ENCODE measurements around the gene ABLIM2.

The ABLIM2 gene

GRCh38 chr4:8119877-8120276 is 38.7 kb downstream of the ABLIM2 start:
- TF ChIP-seq PATZ1 (CRISPR knock-in tag; IDR thresholded peaks at IDR 0.05; ENCODE audit: borderline replicate concordance): no peak
- TF ChIP-seq PPARA (CRISPR knock-in tag; IDR thresholded peaks at IDR 0.05; ENCODE audit: borderline replicate concordance): no peak
- no peak for TF ChIP-seq ZC3H10 (CRISPR knock-in tag; IDR thresholded peaks at IDR 0.05)
- no peak for TF ChIP-seq CREB5 (CRISPR knock-in tag; IDR thresholded peaks at IDR 0.05; ENCODE audit: low read depth)
- no peak for TF ChIP-seq POU6F1 (CRISPR knock-in tag; IDR thresholded peaks at IDR 0.05; ENCODE audit: borderline replicate concordance, low read depth)
- no peak for TF ChIP-seq CSDC2 (CRISPR knock-in tag; IDR thresholded peaks at IDR 0.05)
- no peak for TF ChIP-seq GLIS3 (CRISPR knock-in tag; IDR thresholded peaks at IDR 0.05)

GRCh38 chr4:8118531-8118930 is 40.1 kb downstream of the ABLIM2 start:
- TF ChIP-seq PATZ1 (CRISPR knock-in tag; IDR thresholded peaks at IDR 0.05; ENCODE audit: borderline replicate concordance): no peak
- TF ChIP-seq CSDC2 (CRISPR knock-in tag; IDR thresholded peaks at IDR 0.05): no peak
- TF ChIP-seq ZNF565 (CRISPR knock-in tag; conservative IDR thresholded peaks at IDR 0.05; ENCODE audit: low read depth): no peak
- TF ChIP-seq CREB5 (CRISPR knock-in tag; IDR thresholded peaks at IDR 0.05; ENCODE audit: low read depth): no peak
- TF ChIP-seq OSR1 (CRISPR knock-in tag; IDR thresholded peaks at IDR 0.05): no peak
- TF ChIP-seq TOX (CRISPR knock-in tag; IDR thresholded peaks at IDR 0.05; ENCODE audit: borderline replicate concordance): no peak
- no peak for TF ChIP-seq ZC3H10 (CRISPR knock-in tag; IDR thresholded peaks at IDR 0.05)
- TF ChIP-seq ESRRG (CRISPR knock-in tag; IDR thresholded peaks at IDR 0.05): no peak
- TF ChIP-seq SNAI2 (CRISPR knock-in tag; IDR thresholded peaks at IDR 0.05): no peak
- TF ChIP-seq BACH2 (CRISPR knock-in tag; IDR thresholded peaks at IDR 0.05; ENCODE audit: borderline replicate concordance): no peak
- TF ChIP-seq ZNF70 (CRISPR knock-in tag; IDR thresholded peaks at IDR 0.05): no peak
- no peak for TF ChIP-seq ZFP30 (CRISPR knock-in tag; IDR thresholded peaks at IDR 0.05)
- TF ChIP-seq ISL1 (CRISPR knock-in tag; IDR thresholded peaks at IDR 0.05): no peak
- no peak for TF ChIP-seq ZFP3 (CRISPR knock-in tag; IDR thresholded peaks at IDR 0.05)
- no peak for TF ChIP-seq GLIS3 (CRISPR knock-in tag; IDR thresholded peaks at IDR 0.05)
- ATAC-seq: no peak

More at GRCh38 chr4:8119877-8120276, 38.7 kb downstream of the ABLIM2 start:
- no peak for ATAC-seq

DNA sequence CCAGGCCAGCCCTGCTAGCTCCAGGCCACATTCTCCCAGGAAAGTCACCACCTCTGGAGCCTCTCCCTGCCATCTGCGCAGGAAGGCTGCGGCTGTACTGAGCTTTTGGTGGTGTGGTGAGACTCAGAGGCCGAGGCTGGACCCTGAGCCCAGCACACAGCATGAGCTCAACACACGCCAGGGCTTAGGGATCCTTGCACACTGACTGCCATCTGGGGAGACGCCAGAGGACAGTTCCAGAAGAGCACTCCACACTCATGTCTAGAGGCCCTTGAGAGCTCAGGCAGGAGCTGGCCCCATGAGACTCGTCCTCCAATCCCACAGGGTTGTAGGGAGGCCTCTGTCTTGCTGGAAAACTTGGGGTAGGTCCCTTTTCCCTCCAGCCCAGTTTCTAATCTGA is 40.6 kb downstream of the ABLIM2 start:
- no peak for ATAC-seq
- TF ChIP-seq ZNF565 (CRISPR knock-in tag; conservative IDR thresholded peaks at IDR 0.05; ENCODE audit: low read depth): no peak
- no peak for TF ChIP-seq ARNTL (CRISPR knock-in tag; IDR thresholded peaks at IDR 0.05; ENCODE audit: borderline replicate concordance, low read depth)
- no peak for TF ChIP-seq CSRNP3 (CRISPR knock-in tag; IDR thresholded peaks at IDR 0.05)
- TF ChIP-seq GLIS3 (CRISPR knock-in tag; IDR thresholded peaks at IDR 0.05): no peak
- no peak for TF ChIP-seq ESRRG (CRISPR knock-in tag; IDR thresholded peaks at IDR 0.05)
- TF ChIP-seq RARB (CRISPR knock-in tag; IDR thresholded peaks at IDR 0.05): no peak
- no peak for TF ChIP-seq ZNF8 (CRISPR knock-in tag; IDR thresholded peaks at IDR 0.05)
- TF ChIP-seq PATZ1 (CRISPR knock-in tag; IDR thresholded peaks at IDR 0.05; ENCODE audit: borderline replicate concordance): no peak

Data from SK-N-SH treated with all-trans-retinoic acid at 6 μM for 48 hours (cell line).